ENCODE measurements around the gene KIF6.

- TF ChIP-seq PKNOX1 (IDR thresholded peaks at IDR 0.05) (no peak), SUZ12 (IDR thresholded peaks at IDR 0.05) (no peak), FOXK2 (IDR thresholded peaks at IDR 0.05) (no peak), BHLHE40 (IDR thresholded peaks at IDR 0.05; ENCODE audit: borderline replicate concordance) (no peak), L3MBTL2 (conservative IDR thresholded peaks at IDR 0.05) (no peak), NFRKB (IDR thresholded peaks at IDR 0.05) (no peak), FOXA1 (IDR thresholded peaks at IDR 0.05) (no peak), SP1 (IDR thresholded peaks at IDR 0.05) (no peak)
Observed at GRCh38 chr6:39508515-39508914, 216.7 kb downstream of the KIF6 start.
